ENCODE data around the gene CRYAB.

- TF ChIP-seq CTCF (IDR thresholded peaks at IDR 0.05) (no peak), EZH2phosphoT487 (IDR thresholded peaks at IDR 0.05) (no peak)
Measured at GRCh38 chr11:111860257-111860656, 51.3 kb downstream of the CRYAB start.
